HEK293 (cell line): ENCODE measurements around the gene KCNQ2.

ENCODE experiments used
- HOXA7 ChIP-seq: sonication (generic); formaldehyde crosslinking; IDR thresholded peaks from 2 replicates; pipeline ENCODE4 v1.8.1; 2022; ENCODE audit warnings: missing genetic modification reagents, borderline replicate concordance
- TCF7L2 ChIP-seq: IDR thresholded peaks from 2 replicates; pipeline ENCODE4 v1.6.1; 2011; ENCODE audit warnings: low read depth, mild to moderate bottlenecking, inconsistent platforms, low read length, moderate library complexity, borderline replicate concordance
- ZBTB7A ChIP-seq: fragments of 450-650 bp; formaldehyde crosslinking; IDR thresholded peaks from 2 replicates; pipeline ENCODE4 v1.5.1; 2016; ENCODE audit warnings: low read depth, missing biosample characterization, missing genetic modification characterization
- ZBTB8A ChIP-seq: fragments of 450-650 bp; formaldehyde crosslinking; IDR thresholded peaks from 2 replicates; pipeline ENCODE4 v1.5.1; 2016; ENCODE audit warnings: missing biosample characterization, missing genetic modification characterization
- ZNF19 ChIP-seq: fragments of 450-650 bp; formaldehyde crosslinking; IDR thresholded peaks from 2 replicates; pipeline ENCODE4; 2016; ENCODE audit warnings: missing biosample characterization, missing genetic modification characterization, low read depth
- ZNF214 ChIP-seq: fragments of 450-650 bp; formaldehyde crosslinking; IDR thresholded peaks from 2 replicates; pipeline ENCODE4 v1.5.1; 2017; ENCODE audit warnings: missing biosample characterization, mild to moderate bottlenecking, missing genetic modification characterization, borderline replicate concordance
- ZNF274 ChIP-seq, 2 experiments: fragments of 200-500 bp in 1 of 2; fragments of 450-650 bp in 1 of 2; sonication (Bioruptor generic) in 1 of 2; formaldehyde crosslinking in 1 of 2; IDR thresholded peaks; 2 replicates each; pipeline versions ENCODE4 v1.5.1 to v1.6.1; 2014 to 2016; ENCODE audit warnings: borderline replicate concordance in 1 of 2, inconsistent platforms in 1 of 2, low read length in 1 of 2, missing biosample characterization in 1 of 2, missing genetic modification characterization in 1 of 2
- ZNF404 ChIP-seq: fragments of 450-650 bp; formaldehyde crosslinking; IDR thresholded peaks from 2 replicates; pipeline ENCODE4 v1.5.1; 2017; ENCODE audit warnings: missing biosample characterization, missing genetic modification characterization
- ZNF426 ChIP-seq: fragments of 450-650 bp; formaldehyde crosslinking; IDR thresholded peaks from 2 replicates; pipeline ENCODE4 v1.5.1; 2017; ENCODE audit warnings: missing biosample characterization, missing genetic modification characterization, mild to moderate bottlenecking, inconsistent platforms, moderate library complexity
- ZNF624 ChIP-seq: fragments of 450-650 bp; formaldehyde crosslinking; IDR thresholded peaks from 2 replicates; pipeline ENCODE4 v1.5.1; 2017; ENCODE audit warnings: missing biosample characterization, missing genetic modification characterization
- ZNF747 ChIP-seq: fragments of 450-650 bp; formaldehyde crosslinking; IDR thresholded peaks from 2 replicates; pipeline ENCODE4 v1.5.1; 2016; ENCODE audit warnings: missing biosample characterization, missing genetic modification characterization
- TF ChIP-seq, protein P1 (sequence below): fragments of 450-650 bp; formaldehyde crosslinking; IDR thresholded peaks from 2 replicates; pipeline ENCODE4 v1.5.1; 2016; ENCODE audit warnings: missing biosample characterization, missing genetic modification characterization
- TF ChIP-seq, protein P2 (sequence below): fragments of 450-650 bp; formaldehyde crosslinking; conservative IDR thresholded peaks from 2 replicates; pipeline ENCODE4 v1.5.1; 2016; ENCODE audit warnings: low read depth, missing biosample characterization, missing genetic modification characterization
- TF ChIP-seq, protein P3 (sequence below): fragments of 450-650 bp; formaldehyde crosslinking; IDR thresholded peaks from 2 replicates; pipeline ENCODE4 v1.5.1; 2016; ENCODE audit warnings: missing biosample characterization, missing genetic modification characterization

DNA sequence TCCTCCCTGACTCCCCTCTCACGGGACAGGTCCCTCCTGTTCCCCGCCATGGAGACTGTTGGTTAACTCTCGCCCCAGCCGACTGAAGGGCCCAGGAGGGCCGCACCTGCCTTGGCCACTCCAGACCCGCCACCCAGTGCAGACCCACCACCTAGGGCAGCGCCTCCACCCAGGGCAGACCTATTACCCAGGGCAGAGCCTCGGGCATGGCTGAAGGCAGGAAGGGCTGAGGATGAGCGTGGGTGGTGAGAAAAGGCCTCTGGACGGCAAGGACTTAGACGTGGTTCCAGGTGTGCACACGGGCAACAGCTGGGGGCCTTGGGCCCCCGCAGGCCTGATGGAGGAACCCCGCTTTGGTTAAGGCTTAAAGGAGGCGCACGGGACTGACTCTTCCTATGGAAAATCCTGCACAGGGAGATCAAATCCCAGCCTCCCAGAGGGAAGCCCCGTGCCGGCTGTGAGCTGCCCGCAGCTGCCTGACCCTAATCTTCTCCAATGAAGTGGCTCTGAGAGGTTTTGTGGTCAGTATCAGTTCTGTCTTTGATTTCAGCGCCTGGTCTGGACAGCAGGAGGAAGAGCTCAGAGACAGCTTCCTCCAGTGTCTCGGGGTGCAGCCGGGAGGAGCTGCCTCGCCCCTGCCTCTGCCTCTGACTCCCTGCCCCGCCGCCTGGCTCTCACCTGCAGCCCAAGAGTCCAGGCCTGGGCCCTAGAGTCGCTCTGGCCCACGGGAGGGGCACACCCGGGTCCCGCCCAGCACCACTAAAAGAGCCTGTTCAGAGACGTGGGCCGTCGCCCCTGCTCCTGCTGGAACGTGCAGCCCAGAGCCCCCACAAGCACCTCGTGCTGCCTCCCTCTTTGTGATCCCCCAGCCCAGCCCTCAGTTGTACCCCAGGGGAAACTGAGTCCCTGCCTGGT, 99.2 kb downstream of the KCNQ2 start:
- TF ChIP-seq, protein P1, sequence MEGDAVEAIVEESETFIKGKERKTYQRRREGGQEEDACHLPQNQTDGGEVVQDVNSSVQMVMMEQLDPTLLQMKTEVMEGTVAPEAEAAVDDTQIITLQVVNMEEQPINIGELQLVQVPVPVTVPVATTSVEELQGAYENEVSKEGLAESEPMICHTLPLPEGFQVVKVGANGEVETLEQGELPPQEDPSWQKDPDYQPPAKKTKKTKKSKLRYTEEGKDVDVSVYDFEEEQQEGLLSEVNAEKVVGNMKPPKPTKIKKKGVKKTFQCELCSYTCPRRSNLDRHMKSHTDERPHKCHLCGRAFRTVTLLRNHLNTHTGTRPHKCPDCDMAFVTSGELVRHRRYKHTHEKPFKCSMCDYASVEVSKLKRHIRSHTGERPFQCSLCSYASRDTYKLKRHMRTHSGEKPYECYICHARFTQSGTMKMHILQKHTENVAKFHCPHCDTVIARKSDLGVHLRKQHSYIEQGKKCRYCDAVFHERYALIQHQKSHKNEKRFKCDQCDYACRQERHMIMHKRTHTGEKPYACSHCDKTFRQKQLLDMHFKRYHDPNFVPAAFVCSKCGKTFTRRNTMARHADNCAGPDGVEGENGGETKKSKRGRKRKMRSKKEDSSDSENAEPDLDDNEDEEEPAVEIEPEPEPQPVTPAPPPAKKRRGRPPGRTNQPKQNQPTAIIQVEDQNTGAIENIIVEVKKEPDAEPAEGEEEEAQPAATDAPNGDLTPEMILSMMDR (tag by site-specific recombination) = no peak
- TF ChIP-seq ZNF274 (IDR thresholded peaks at IDR 0.05; ENCODE audit: low read length) = no peak
- no peak for TF ChIP-seq ZNF274 (tag by site-specific recombination; IDR thresholded peaks at IDR 0.05; ENCODE audit: borderline replicate concordance)
- no peak for TF ChIP-seq ZNF214
- no peak for TF ChIP-seq ZNF747 (tag by site-specific recombination)
- TF ChIP-seq ZBTB7A (tag by site-specific recombination) = no peak
- no peak for TF ChIP-seq ZNF404 (tag by site-specific recombination)
- no peak for TF ChIP-seq ZNF624
- no peak for TF ChIP-seq ZNF19 (tag by site-specific recombination)
- no peak for TF ChIP-seq ZBTB8A
- TF ChIP-seq, protein P2, sequence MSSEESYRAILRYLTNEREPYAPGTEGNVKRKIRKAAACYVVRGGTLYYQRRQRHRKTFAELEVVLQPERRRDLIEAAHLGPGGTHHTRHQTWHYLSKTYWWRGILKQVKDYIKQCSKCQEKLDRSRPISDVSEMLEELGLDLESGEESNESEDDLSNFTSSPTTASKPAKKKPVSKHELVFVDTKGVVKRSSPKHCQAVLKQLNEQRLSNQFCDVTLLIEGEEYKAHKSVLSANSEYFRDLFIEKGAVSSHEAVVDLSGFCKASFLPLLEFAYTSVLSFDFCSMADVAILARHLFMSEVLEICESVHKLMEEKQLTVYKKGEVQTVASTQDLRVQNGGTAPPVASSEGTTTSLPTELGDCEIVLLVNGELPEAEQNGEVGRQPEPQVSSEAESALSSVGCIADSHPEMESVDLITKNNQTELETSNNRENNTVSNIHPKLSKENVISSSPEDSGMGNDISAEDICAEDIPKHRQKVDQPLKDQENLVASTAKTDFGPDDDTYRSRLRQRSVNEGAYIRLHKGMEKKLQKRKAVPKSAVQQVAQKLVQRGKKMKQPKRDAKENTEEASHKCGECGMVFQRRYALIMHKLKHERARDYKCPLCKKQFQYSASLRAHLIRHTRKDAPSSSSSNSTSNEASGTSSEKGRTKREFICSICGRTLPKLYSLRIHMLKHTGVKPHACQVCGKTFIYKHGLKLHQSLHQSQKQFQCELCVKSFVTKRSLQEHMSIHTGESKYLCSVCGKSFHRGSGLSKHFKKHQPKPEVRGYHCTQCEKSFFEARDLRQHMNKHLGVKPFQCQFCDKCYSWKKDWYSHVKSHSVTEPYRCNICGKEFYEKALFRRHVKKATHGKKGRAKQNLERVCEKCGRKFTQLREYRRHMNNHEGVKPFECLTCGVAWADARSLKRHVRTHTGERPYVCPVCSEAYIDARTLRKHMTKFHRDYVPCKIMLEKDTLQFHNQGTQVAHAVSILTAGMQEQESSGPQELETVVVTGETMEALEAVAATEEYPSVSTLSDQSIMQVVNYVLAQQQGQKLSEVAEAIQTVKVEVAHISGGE (tag by site-specific recombination) = no peak
- TF ChIP-seq, protein P3, sequence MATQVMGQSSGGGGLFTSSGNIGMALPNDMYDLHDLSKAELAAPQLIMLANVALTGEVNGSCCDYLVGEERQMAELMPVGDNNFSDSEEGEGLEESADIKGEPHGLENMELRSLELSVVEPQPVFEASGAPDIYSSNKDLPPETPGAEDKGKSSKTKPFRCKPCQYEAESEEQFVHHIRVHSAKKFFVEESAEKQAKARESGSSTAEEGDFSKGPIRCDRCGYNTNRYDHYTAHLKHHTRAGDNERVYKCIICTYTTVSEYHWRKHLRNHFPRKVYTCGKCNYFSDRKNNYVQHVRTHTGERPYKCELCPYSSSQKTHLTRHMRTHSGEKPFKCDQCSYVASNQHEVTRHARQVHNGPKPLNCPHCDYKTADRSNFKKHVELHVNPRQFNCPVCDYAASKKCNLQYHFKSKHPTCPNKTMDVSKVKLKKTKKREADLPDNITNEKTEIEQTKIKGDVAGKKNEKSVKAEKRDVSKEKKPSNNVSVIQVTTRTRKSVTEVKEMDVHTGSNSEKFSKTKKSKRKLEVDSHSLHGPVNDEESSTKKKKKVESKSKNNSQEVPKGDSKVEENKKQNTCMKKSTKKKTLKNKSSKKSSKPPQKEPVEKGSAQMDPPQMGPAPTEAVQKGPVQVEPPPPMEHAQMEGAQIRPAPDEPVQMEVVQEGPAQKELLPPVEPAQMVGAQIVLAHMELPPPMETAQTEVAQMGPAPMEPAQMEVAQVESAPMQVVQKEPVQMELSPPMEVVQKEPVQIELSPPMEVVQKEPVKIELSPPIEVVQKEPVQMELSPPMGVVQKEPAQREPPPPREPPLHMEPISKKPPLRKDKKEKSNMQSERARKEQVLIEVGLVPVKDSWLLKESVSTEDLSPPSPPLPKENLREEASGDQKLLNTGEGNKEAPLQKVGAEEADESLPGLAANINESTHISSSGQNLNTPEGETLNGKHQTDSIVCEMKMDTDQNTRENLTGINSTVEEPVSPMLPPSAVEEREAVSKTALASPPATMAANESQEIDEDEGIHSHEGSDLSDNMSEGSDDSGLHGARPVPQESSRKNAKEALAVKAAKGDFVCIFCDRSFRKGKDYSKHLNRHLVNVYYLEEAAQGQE (tag by site-specific recombination) = no peak
- TF ChIP-seq TCF7L2 = no peak
- TF ChIP-seq ZNF426 (tag by site-specific recombination) = no peak
- TF ChIP-seq HOXA7 (CRISPR knock-in tag) = no peak
